Activated gamma-delta T cell treated with Interleukin-2 at 50 U/mL for 16 hours (primary cell): Measurements from ENCODE around the gene PNLIPRP2.

ENCODE experiments used
- DNase-seq: peaks from one replicate; pipeline ENCODE4 v3.0.0-alpha.2; 2020

PNLIPRP2 gene

DNA sequence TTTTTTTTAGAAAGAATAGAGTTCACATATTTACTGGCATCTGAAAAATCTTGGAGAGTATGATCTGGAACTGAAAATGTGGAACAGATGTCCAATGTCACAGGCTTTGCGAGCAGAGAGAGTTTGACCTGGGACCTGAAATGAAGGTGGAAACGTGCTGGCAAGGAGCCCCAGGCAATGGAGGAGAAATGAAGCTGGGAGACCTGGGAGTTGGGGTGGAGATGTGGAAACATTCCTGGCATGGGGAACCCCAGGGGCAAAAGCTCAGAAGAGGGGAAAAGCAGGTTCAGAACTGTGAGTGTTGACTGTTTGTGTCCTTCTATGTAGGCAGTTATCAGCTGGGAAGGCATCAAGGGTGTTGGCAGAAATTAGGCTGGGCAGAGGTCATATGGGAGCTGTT is 7.3 kb upstream of the PNLIPRP2 start:
- DNase-seq = no peak

GRCh38 chr10:116614796-116615195 is 6.0 kb upstream of the PNLIPRP2 start:
- DNase-seq = no peak

DNA sequence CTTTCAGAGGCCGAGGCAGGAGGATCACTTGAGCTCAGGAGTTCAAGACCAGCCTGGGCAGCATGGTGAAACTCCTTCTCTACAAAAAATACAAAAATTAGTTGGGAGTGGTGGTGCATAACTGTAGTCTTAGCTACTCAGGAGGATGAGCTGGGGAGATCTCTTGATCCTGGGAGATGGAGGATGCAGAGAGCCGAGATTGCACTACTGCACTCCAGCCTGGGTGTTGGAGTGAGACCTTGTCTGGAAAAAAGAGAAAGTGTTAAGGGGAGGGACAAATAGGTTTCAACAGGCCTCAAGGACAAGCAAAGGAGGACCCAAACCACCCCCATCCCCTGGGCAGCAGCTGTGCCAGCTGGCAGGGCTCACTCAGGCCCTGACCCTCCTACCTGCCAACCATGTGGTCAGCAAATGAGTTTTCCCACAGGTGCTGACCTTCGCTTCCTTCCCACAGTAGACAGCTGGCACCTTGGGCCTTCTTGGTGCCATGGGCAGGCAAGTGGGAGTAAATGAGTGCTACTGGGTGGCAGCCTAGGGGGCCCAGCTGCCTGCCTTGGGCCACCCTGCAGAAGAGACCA is 5.5 kb upstream of the PNLIPRP2 start:
- DNase-seq = no peak

GRCh38 chr10:116621476-116621875 is 723 bp downstream of the PNLIPRP2 start:
- no peak for DNase-seq

DNA sequence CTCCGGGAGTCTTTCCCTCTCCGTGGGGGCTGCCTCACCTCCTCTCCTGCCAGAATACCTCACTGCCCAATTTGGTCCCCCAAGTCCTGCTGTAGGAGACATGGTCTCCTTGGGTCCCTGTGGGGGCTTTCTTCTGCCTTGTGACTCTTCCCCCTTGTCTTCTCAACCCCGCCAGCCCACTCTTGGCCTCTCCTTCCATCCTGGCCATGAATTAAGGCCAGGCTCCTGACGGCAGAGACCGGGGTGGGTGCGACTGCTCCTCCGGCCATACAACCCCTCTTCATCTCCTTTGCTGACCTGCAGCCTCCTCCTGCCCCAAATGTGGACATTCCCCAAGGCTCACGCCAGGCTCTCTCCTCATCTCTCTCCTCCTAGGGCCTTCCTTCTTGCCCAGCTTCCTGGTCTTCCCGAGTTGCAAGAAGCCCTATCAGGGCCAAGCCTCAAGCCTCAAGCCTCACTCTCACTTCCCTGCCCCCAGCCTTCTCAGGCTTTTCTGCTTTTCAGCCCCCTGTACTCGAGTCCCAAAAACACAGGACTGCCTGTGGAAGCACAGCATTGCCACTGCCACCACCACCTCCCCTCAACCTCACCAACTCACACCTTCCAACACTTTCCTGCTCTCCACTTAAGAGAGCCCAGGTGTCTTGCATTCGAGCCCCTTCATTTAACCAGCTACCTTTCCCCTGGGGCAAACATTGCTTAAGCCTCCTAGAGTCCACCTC is 1.3 kb downstream of the PNLIPRP2 start:
- no peak for DNase-seq

DNA sequence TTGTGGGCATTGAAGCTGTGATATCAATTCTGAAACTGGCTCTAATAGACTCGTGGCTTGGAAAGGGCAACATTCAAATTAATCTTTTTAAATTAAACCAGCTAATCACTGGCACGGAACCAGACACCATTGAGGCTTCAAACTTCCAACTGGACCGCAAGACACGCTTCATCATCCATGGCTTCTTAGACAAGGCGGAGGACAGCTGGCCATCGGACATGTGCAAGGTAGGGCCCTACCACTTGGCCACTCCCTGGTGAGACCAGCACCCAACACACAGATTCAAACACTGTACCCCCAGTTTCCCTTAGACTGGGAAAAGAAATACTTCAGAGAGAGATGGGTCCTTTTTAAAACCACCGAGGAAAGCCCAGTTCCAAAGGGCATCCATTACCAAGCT is 5.1 kb downstream of the PNLIPRP2 start:
- DNase-seq = no peak

DNA sequence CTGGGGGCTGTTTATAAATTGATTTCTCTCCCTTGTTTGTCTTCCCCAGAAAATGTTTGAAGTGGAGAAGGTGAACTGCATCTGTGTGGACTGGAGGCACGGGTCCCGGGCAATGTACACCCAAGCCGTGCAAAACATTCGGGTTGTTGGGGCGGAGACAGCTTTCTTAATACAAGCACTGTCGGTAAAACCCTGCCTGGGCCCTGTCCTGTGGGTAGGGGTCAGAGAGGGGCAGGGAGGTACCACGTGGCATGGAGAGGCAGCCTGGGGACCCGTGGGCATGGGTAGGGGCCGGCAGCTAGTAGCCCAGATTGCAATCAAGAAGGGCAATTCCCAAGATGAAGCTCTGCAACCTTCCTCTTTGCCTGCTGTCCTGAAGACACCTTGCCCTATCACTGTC is 6.1 kb downstream of the PNLIPRP2 start:
- DNase-seq = no peak

DNA sequence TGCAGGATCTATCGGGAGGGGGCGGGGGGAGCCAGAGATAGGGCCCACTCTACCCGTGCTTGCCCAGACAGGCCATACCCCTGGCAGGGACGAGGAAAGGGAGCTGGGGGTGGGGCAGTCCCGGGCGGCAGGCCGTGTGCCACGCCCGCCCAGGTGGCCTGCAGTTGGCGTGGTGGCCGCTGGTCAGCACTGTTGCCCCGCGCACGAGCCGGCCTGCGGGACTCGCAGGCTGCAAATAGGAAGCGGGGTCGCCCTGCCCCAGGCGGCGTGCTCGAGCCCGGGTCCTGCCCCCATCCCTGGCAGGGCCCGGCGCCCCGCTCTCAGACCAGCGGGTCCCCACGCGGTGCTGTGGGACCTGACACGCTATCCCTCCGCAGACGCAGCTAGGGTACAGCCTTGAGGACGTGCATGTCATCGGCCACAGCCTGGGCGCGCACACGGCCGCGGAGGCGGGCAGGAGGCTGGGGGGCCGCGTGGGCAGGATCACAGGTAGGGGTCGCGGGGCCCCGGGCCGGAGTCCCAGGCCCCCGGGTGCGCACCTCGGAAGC is 6.7 kb downstream of the PNLIPRP2 start:
- DNase-seq = no peak

DNA sequence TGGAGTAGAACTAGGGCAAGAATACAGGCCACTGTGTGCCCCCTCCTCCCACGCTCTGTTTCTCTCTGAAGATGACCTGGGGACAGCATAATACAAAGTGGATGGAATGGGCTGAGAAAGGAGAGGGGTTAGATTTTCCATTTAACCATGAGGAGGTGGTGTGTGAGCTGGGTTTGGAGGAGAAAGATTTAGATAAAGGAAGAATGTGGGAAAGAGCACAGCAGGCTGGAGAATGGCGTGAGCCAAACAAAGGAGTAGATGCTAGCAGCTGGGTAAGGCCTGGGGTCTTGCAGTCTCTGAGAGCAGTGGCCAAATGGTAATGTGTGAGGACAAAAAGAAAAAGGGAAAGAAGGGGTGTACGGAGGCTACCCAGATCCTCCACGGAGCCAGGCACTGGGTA is 8.6 kb downstream of the PNLIPRP2 start:
- DNase-seq = no peak

DNA sequence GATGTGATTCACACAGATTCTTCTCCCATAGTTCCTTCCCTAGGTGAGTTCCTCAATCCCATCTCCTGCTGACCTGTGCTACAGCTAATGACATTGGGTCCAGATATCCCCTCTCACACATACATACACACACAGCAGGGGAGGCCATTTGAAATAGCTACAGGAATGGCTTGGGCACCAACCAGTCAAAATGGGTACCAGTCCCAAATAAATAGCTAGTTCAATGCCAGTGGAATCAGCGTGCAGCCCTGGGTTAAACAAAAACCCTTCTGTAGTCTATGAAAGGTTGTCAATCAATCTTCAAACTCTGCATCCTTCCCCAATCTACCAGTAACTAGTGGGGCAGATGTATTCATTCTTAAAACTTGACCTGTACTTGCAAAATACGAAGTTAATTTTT is 9.3 kb downstream of the PNLIPRP2 start:
- no peak for DNase-seq

DNA sequence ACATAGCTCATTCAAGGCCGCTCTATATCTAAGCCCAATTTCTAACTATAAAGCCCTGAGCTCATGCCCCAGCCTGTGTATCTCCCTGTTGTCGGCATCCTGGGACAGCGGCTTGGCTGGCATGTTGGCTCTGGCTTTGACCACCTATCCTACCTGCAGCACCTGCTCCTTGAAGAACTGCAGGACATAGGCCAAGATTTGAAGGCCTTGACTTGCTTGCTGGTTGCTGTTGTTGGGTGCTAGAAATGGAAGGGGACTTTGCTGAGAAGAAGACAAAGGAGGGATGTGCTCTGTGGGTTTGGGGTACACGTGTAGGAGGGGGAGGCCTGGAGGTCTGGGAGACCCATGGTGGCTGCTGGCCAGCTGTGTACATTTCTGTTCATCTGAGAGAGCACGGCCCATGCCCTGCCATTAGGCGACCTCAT is 11.1 kb downstream of the PNLIPRP2 start:
- DNase-seq = no peak

GRCh38 chr10:116632596-116633215 is 12.0 kb downstream of the PNLIPRP2 start:
- no peak for DNase-seq

- no peak for DNase-seq
Observed at GRCh38 chr10:116633216-116633600, 12.5 kb downstream of the PNLIPRP2 start.

GRCh38 chr10:116634126-116634975 is 13.6 kb downstream of the PNLIPRP2 start:
- DNase-seq = no peak

- DNase-seq = no peak
Observed at GRCh38 chr10:116636385-116636784, 15.6 kb downstream of the PNLIPRP2 start.

DNA sequence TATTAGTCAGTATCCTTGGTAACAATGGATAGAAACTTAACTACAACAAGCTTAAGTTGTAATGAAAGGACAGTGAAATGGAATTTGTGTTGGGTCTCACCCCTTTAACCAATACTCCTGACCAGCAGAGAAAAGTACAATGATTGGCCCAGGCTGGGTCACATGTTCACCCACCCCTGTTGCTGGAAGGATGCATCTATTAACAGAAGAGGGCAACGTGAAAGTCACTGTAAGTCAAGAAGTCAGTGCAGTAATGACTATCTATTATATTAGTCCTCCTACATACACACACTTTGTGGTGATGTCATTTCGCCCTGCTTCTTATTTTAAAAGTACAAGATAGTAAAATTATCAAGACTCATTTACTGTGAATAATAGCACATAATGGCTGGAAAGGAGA is 16.2 kb downstream of the PNLIPRP2 start:
- DNase-seq = no peak

GRCh38 chr10:116637830-116638229 is 17.1 kb downstream of the PNLIPRP2 start:
- DNase-seq = no peak

- no peak for DNase-seq
Observed at GRCh38 chr10:116646502-116646901, 25.7 kb downstream of the PNLIPRP2 start.

- DNase-seq = no peak
Observed at GRCh38 chr10:116648903-116649302, 28.1 kb downstream of the PNLIPRP2 start.

- no peak for DNase-seq
Observed at GRCh38 chr10:116653885-116654284, 33.1 kb downstream of the PNLIPRP2 start.

GRCh38 chr10:116654816-116655215 is 34.1 kb downstream of the PNLIPRP2 start:
- DNase-seq = no peak

DNA sequence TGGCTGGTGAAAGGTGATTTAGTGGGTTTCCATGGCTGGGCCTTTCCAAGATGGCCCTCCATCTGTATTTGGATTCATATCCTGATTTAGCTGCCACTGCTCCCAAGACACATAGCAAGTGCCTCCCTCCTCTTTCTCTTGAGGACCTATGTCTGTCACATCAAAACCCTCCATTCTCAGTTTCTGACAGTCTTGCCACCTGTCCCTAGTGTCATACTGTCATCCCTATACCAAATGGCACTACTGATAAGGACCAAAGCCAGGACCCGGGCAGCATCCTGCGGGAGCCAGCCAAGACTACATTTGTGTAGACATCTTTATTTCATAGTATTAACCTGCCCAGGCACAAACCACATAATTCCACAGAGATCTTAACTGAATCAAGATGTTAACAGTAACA is 34.8 kb downstream of the PNLIPRP2 start:
- no peak for DNase-seq

- DNase-seq = no peak
Observed at GRCh38 chr10:116656044-116656443, 35.3 kb downstream of the PNLIPRP2 start.
